ENCODE data around the gene MFSD2A.

The MFSD2A gene

DNA sequence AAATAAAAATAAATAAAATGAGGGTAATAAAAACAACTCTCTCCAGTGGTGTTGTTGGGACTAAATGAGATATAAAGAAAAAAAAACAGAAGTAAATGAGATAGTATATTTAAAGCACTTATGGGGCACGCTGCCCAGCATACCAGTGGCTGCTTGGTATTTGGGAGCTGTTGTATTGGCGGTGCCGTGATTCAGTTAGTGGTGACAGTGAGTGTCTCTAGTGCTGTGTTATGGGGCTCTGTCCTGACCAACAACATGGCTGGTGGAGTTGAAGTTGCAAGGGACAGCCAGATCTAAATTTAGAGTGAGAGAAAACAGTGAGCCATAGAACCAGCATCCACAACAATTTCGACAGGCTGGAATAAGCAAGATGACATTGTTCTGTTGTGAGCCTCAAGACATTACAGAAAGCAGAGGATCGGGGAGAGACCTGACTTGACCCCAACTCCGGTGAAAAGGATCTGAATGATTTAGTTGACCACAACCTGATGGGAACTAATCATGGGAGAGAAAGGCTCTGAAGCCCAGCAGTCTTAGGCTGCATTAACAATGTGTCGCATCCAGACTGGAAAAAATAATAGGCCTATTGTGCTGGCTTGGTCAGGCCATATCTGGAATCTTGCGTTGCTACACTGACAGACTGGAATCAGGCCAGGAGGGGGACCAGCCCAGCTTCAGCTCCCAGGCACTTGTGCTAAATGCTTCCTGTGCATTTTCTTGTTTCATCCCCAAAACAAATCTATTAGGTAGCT, 2.4 kb upstream of the MFSD2A start:
- TF ChIP-seq, protein P1, sequence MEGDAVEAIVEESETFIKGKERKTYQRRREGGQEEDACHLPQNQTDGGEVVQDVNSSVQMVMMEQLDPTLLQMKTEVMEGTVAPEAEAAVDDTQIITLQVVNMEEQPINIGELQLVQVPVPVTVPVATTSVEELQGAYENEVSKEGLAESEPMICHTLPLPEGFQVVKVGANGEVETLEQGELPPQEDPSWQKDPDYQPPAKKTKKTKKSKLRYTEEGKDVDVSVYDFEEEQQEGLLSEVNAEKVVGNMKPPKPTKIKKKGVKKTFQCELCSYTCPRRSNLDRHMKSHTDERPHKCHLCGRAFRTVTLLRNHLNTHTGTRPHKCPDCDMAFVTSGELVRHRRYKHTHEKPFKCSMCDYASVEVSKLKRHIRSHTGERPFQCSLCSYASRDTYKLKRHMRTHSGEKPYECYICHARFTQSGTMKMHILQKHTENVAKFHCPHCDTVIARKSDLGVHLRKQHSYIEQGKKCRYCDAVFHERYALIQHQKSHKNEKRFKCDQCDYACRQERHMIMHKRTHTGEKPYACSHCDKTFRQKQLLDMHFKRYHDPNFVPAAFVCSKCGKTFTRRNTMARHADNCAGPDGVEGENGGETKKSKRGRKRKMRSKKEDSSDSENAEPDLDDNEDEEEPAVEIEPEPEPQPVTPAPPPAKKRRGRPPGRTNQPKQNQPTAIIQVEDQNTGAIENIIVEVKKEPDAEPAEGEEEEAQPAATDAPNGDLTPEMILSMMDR (conservative IDR thresholded peaks at IDR 0.05; ENCODE audit: low read depth, low read length): no peak
- DNase-seq (ENCODE audit: low read depth): peak; percentile 83
- no peak overlapping the region for H3K4me3 ChIP-seq (ENCODE audit: low read length)

DNA sequence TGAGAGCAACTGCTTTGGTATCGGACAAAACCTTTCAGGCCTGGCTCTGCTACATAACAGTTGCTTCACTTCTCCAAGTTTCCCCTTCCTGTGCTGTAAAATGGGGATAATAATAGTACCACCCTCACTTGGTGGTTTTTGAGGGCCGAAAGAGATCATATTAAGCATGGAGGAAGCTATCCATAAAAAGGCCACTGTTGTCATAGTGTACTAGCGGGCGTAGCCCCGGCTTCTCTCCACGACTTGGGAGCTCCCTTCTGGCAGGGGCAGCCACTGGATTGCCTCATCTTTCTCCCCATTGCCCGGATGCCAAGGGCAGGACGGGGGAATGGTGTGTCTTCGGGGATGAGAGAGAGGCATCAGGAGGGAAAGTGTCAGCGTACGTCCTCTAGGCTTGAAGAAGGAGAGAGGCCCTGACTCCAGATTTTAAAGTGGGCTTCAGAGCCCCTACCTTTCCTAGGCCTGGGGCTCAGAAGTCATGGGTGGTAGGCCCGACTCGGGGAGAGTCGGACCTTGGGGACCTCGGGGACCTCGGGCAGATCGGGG, 548 bp upstream of the MFSD2A start:
- DNase-seq (ENCODE audit: low read depth): no peak
- TF ChIP-seq, protein P1 (conservative IDR thresholded peaks at IDR 0.05; ENCODE audit: low read depth, low read length): no peak
- H3K4me3 ChIP-seq (ENCODE audit: low read length): no peak overlapping the region

DNA sequence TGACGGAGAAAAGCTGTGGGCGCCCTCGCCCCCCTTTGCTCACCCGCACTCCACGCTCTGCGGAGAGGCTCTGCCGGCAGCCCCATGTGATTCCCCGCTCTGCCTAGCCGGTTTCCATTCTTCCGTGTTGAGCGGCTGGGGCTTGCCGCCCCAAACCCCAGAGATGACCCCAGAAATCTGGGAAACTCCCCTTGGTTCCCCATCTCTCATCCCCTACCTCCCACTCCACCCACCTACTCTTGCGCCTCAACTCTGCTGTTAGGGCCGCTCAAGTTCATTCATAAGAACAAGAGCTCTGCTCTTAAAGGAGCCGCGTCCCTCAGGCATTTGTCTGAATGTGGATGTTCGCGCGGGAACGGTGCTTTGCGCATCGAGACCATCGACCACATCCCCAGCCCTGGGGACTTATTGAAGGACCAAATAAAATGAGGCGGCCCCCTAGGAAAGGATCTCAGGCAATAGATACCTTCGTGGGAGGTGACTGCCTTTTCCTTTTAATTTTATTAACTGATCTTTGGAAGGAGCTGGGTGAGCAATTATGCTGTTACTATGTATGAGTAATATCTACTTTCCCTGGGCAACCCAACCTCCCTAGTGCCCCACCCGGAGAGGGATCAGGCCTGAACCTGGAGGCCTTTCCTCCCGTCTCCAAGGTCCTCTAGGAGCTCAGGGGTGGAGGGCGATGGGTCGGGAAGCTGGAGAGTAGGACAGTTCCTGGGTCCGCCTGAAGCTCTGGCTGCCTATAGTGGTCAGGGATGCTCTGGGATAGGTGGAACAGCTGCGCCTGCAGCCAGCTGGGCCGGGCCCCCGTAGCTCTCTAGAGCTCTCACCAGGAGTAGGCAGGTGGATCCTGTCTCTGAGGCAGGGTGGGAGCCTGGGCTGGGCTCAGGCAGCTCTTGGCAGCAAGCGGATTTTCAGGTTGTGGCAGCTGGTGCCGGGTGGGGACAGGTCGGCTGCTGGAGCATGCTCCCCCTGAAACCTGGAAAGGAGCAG, 898 bp downstream of the MFSD2A start:
- H3K4me3 ChIP-seq (ENCODE audit: low read length): peak overlapping the region; percentile 76
- TF ChIP-seq, protein P1 (conservative IDR thresholded peaks at IDR 0.05; ENCODE audit: low read depth, low read length): no peak
- DNase-seq (ENCODE audit: low read depth): no peak

DNA sequence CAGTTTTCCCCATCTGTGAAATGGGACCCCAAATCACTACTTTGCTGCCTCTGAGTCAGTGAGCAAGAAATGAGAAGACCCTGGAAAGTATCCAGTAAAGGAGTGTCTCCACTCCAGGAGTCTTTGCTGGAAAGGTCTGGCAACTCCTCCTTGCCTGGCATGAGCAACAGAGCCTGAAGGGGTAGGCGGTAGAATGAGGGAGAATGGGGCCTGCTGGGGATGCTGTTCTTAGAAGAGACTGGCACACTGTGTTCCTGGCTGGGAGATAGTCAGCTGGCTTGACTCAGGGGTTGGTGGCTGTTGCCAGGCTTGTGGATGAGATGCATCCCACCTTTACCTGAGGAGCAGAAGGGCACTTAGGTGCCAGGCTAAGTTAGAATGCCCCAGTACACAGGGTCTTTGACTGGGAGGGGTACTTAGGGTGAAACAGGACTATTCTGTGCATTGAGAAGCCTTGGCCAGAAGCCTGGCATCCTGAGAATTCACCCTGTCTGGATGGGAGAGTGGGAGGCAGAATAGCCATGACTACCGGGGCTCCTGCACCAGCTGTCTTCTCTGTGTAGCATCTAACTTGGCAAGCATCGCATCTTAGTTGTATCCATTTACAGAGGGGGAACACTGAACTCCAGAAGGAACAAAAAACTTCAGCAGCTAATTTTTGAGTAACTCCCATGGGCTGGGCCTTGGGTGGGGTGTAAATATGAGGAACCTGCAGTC, 2.5 kb downstream of the MFSD2A start:
- no peak overlapping the region for H3K4me3 ChIP-seq (ENCODE audit: low read length)
- TF ChIP-seq, protein P1 (conservative IDR thresholded peaks at IDR 0.05; ENCODE audit: low read depth, low read length): no peak
- no peak for DNase-seq (ENCODE audit: low read depth)

DNA sequence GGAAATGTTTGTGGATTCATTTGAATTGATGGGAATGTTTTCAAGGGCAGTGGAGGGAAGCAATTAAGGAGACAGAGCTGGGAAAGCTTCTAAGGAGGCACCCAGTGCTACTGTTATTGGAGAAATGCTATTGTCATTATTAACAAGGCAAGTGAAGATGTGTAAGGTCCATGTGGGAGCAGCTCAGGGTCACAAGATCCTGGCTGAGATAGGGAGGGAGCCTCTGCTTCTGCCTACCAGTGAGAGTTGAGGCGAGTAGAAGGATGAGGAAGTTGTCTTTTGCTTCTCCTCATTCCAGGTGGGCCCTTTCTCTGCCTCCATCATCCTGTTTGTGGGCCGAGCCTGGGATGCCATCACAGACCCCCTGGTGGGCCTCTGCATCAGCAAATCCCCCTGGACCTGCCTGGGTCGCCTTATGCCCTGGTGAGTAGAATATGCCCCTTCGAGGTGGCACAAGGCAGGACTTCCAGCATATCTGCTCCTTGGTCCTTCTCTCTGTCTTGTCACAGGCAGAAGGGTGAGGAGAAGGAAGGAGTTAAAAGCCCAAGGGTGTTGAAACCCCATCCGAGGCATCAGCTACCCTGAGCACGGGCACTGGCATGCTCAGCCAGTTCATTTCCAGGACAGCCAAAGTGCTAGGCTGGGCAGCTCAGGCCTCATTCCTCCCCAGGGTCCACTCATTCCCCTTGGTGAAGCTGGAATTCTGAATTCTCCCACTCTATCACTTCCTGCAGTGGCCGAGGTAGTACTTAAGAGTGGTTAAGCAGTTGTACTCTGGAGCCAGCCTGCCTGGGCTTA, 3.7 kb downstream of the MFSD2A start:
- TF ChIP-seq, protein P1 (conservative IDR thresholded peaks at IDR 0.05; ENCODE audit: low read depth, low read length): no peak
- DNase-seq (ENCODE audit: low read depth): no peak
- no peak overlapping the region for H3K4me3 ChIP-seq (ENCODE audit: low read length)

Measured in retinal pigment epithelial cell (primary cell).